Cortex of kidney (tissue), 1 donor: ENCODE measurements around the gene EYS.
"Not testable (repeated sequence)": the region's sequence is repeated elsewhere in the genome, so short reads cannot be mapped to it uniquely, and the experiment has no call there.

Experiments
- DNase-seq: peaks from one replicate; lab custom pipeline; 2025; lab: John Stamatoyannopoulos, UW

EYS gene

GRCh38 chr6:63963769-63964315 is 1743.2 kb downstream of the EYS start:
- DNase-seq, result no peak

GRCh38 chr6:63953336-63954021 is 1753.5 kb downstream of the EYS start:
- not testable (repeated sequence) for DNase-seq

GRCh38 chr6:63947792-63948529 is 1759.1 kb downstream of the EYS start:
- DNase-seq, result no peak

- DNase-seq, result no peak
These were observed 1761.0 kb downstream of the EYS start for GRCh38 chr6:63945987-63946386.

GRCh38 chr6:63943826-63944225 is 1763.2 kb downstream of the EYS start:
- no peak for DNase-seq

- DNase-seq, result no peak
These were observed 1765.1 kb downstream of the EYS start for GRCh38 chr6:63941747-63942470.

- DNase-seq, result no peak
These were observed 1767.0 kb downstream of the EYS start for GRCh38 chr6:63940056-63940455.

GRCh38 chr6:63936399-63936798 is 1770.6 kb downstream of the EYS start:
- no peak for DNase-seq

- DNase-seq, result no peak
These were observed 1771.3 kb downstream of the EYS start for GRCh38 chr6:63935732-63936131.

GRCh38 chr6:63933948-63934347 is 1773.1 kb downstream of the EYS start:
- DNase-seq, result not testable (repeated sequence)

GRCh38 chr6:63930848-63931247 is 1776.2 kb downstream of the EYS start:
- DNase-seq, result no peak

- no peak for DNase-seq
These were observed 1777.9 kb downstream of the EYS start for GRCh38 chr6:63929111-63929510.

GRCh38 chr6:63928613-63929012 is 1778.4 kb downstream of the EYS start:
- no peak for DNase-seq

GRCh38 chr6:63926950-63927927 is 1779.8 kb downstream of the EYS start:
- DNase-seq, result no peak

- DNase-seq, result no peak
These were observed 1780.7 kb downstream of the EYS start for GRCh38 chr6:63926258-63926780.

- no peak for DNase-seq
These were observed 1783.8 kb downstream of the EYS start for GRCh38 chr6:63923139-63923739.

- no peak for DNase-seq
These were observed 1787.4 kb downstream of the EYS start for GRCh38 chr6:63919556-63920110.

GRCh38 chr6:63912887-63913286 is 1794.1 kb downstream of the EYS start:
- DNase-seq, result no peak

- no peak for DNase-seq
These were observed 1796.0 kb downstream of the EYS start for GRCh38 chr6:63910863-63911551.
